Medulla oblongata (tissue), 1 donor: ENCODE results near the gene UNC5A.

Source experiments
- DNase-seq: peaks from one replicate; pipeline ENCODE4 v3.0.0-alpha.2; 2015; ENCODE audit errors: extremely low spot score

The UNC5A gene

GRCh38 chr5:176878906-176879662, 68.7 kb downstream of the UNC5A start:
- DNase-seq: no peak

GRCh38 chr5:176879663-176880361, 69.5 kb downstream of the UNC5A start:
- no peak for DNase-seq

- no peak for DNase-seq
Measured at GRCh38 chr5:176880366-176881020, 70.1 kb downstream of the UNC5A start.

- DNase-seq: no peak
Measured at GRCh38 chr5:176881021-176881749, 70.8 kb downstream of the UNC5A start.

- DNase-seq: no peak
Measured at GRCh38 chr5:176881816-176882566, 71.6 kb downstream of the UNC5A start.

- DNase-seq: no peak
Measured at GRCh38 chr5:176882567-176882903, 72.2 kb downstream of the UNC5A start.

- DNase-seq: no peak
Measured at GRCh38 chr5:176883700-176884570, 73.6 kb downstream of the UNC5A start.

GRCh38 chr5:176884571-176884890, 74.2 kb downstream of the UNC5A start:
- DNase-seq: no peak

GRCh38 chr5:176886336-176887251, 76.2 kb downstream of the UNC5A start:
- DNase-seq: peak; percentile 14

GRCh38 chr5:176887252-176887849, 77.0 kb downstream of the UNC5A start:
- DNase-seq: no peak

- DNase-seq: no peak
Measured at GRCh38 chr5:176888016-176888864, 77.9 kb downstream of the UNC5A start.

- DNase-seq: no peak
Measured at GRCh38 chr5:176888865-176889165, 78.5 kb downstream of the UNC5A start.

GRCh38 chr5:176889321-176890280, 79.2 kb downstream of the UNC5A start:
- DNase-seq: no peak

GRCh38 chr5:176890455-176891330, 80.3 kb downstream of the UNC5A start:
- DNase-seq: no peak

GRCh38 chr5:176891331-176891958, 81.1 kb downstream of the UNC5A start:
- DNase-seq: no peak

GRCh38 chr5:176892663-176893062, 82.3 kb downstream of the UNC5A start:
- no peak for DNase-seq
